ENCODE measurements around the gene NKAPD1. TPM values are rescaled to one million over a fixed set of nuclear protein-coding genes. Genes with fewer than 3 reads are reported as not detected.

Gene NKAPD1
- total RNA-seq, 1 experiment from 2014 or later, result 11.7 TPM

Small RNAs within 50 kb of the gene (small RNA-seq; reads per million reads assigned to genes)
- gene AP000907.3 (not detected), gene RNU6-893P (not detected)

Other genes with a start within 250 kb of the NKAPD1 start
- gene ALG9, start 202.7 kb upstream of the NKAPD1 start, total RNA-seq (2014; rRNA removed; shearing (Covaris generic); ENCODE audit: low replicate concordance), result 8.0 and 14.2 TPM in 2 replicates
- 2.5 and 5.2 TPM in 2 replicates for gene FDXACB1, start 195.1 kb upstream of the NKAPD1 start, total RNA-seq (2014; rRNA removed; shearing (Covaris generic); ENCODE audit: low replicate concordance)
- gene CFAP68, start 194.8 kb upstream of the NKAPD1 start, total RNA-seq (2014; rRNA removed; shearing (Covaris generic); ENCODE audit: low replicate concordance), result 31.5 and 40.7 TPM in 2 replicates
- not detected in 2 replicates for gene CRYAB, start 162.5 kb upstream of the NKAPD1 start, total RNA-seq (2014; rRNA removed; shearing (Covaris generic); ENCODE audit: low replicate concordance)
- not detected in 2 replicates for gene HSPB2, start 161.6 kb upstream of the NKAPD1 start, total RNA-seq (2014; rRNA removed; shearing (Covaris generic); ENCODE audit: low replicate concordance)
- not detected in 2 replicates for gene C11orf52, start 155.4 kb upstream of the NKAPD1 start, total RNA-seq (2014; rRNA removed; shearing (Covaris generic); ENCODE audit: low replicate concordance)
- gene DIXDC1, start 137.0 kb upstream of the NKAPD1 start, total RNA-seq (2014; rRNA removed; shearing (Covaris generic); ENCODE audit: low replicate concordance), result 2.0 and 2.8 TPM in 2 replicates
- gene DLAT, start 48.9 kb upstream of the NKAPD1 start, total RNA-seq (2014; rRNA removed; shearing (Covaris generic); ENCODE audit: low replicate concordance), result 26.1 and 39.8 TPM in 2 replicates
- 1.3 and 1.4 TPM in 2 replicates for gene PIH1D2, start 282 bp upstream of the NKAPD1 start, total RNA-seq (2014; rRNA removed; shearing (Covaris generic); ENCODE audit: low replicate concordance)
- 53.3 and 73.4 TPM in 2 replicates for gene TIMM8B, start 12.5 kb downstream of the NKAPD1 start, total RNA-seq (2014; rRNA removed; shearing (Covaris generic); ENCODE audit: low replicate concordance)
- 57.4 and 79.6 TPM in 2 replicates for gene SDHD, start 12.6 kb downstream of the NKAPD1 start, total RNA-seq (2014; rRNA removed; shearing (Covaris generic); ENCODE audit: low replicate concordance)
- not detected in 2 replicates for gene IL18, start 89.8 kb downstream of the NKAPD1 start, total RNA-seq (2014; rRNA removed; shearing (Covaris generic); ENCODE audit: low replicate concordance)
- not detected in 2 replicates for gene TEX12, start 93.1 kb downstream of the NKAPD1 start, total RNA-seq (2014; rRNA removed; shearing (Covaris generic); ENCODE audit: low replicate concordance)
- 0.40 and 1.1 TPM in 2 replicates for gene BCO2, start 101.2 kb downstream of the NKAPD1 start, total RNA-seq (2014; rRNA removed; shearing (Covaris generic); ENCODE audit: low replicate concordance)
- 11.4 and 28.6 TPM in 2 replicates for gene PTS, start 152.1 kb downstream of the NKAPD1 start, total RNA-seq (2014; rRNA removed; shearing (Covaris generic); ENCODE audit: low replicate concordance)
- gene PLET1, start 186.6 kb downstream of the NKAPD1 start, total RNA-seq (2014; rRNA removed; shearing (Covaris generic); ENCODE audit: low replicate concordance), result not detected in 2 replicates

Data from Karpas-422 (cell line).